Lower leg skin (tissue), 3 donors: ENCODE measurements around the gene ADGRA1.

Source experiments
- POLR2A ChIP-seq, 2 donors: fragments of 450-650 bp; IDR thresholded peaks; one replicate each; pipeline ENCODE4 v1.6.1; 2016 to 2017; ENCODE audit warnings: antibody characterized with exemption in 2 of 2, mild to moderate bottlenecking in 1 of 2, moderate library complexity in 1 of 2
- TF ChIP-seq, protein P1 (sequence below), 3 donors: fragments of 450-650 bp; IDR thresholded peaks; one replicate each; pipeline ENCODE4 v1.5.1; 2016; ENCODE audit warnings: antibody characterized with exemption in 3 of 3, mild to moderate bottlenecking in 3 of 3, moderate library complexity in 2 of 3

DNA sequence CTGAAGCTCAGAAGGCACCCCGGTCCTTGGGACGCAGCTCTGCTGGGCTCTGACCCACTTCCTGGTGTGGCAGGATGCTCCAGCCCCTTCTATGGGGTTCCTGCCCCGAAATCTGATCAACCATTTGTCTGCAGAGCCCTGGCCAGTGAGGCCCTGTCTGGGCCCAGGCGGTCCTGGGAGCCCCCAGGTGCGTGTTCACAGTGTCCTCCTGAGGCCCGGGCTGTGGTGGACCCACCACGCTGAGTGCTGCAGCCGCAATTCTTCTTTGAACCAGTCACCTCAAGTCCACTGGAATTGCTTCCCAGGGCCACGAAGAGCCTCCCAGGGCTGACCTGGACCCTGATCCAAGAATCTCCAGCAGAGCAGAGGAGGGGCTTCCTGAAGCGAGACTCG, 91.4 kb downstream of the ADGRA1 start:
- TF ChIP-seq, protein P1, sequence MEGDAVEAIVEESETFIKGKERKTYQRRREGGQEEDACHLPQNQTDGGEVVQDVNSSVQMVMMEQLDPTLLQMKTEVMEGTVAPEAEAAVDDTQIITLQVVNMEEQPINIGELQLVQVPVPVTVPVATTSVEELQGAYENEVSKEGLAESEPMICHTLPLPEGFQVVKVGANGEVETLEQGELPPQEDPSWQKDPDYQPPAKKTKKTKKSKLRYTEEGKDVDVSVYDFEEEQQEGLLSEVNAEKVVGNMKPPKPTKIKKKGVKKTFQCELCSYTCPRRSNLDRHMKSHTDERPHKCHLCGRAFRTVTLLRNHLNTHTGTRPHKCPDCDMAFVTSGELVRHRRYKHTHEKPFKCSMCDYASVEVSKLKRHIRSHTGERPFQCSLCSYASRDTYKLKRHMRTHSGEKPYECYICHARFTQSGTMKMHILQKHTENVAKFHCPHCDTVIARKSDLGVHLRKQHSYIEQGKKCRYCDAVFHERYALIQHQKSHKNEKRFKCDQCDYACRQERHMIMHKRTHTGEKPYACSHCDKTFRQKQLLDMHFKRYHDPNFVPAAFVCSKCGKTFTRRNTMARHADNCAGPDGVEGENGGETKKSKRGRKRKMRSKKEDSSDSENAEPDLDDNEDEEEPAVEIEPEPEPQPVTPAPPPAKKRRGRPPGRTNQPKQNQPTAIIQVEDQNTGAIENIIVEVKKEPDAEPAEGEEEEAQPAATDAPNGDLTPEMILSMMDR (IDR thresholded peaks at IDR 0.05): no peak
- TF ChIP-seq POLR2A (IDR thresholded peaks at IDR 0.05): no peak
